ENCODE data around the gene GRK5.

GRK5 gene

GRCh38 chr10:119243488-119243887 lies 36.1 kb downstream of the GRK5 start:
- Histone ChIP-seq H3K4me1 (ENCODE audit: low read length) (no peaks in the 10 kb centered on the region), H2AFZ (ENCODE audit: low read depth, low read length) (no peak overlapping the region), H3K79me2 (ENCODE audit: low read length) (no peaks in the 10 kb centered on the region), H3K9me3 (ENCODE audit: insufficient read depth, low read length) (no peaks in the 10 kb centered on the region), H3K4me2 (ENCODE audit: low read length) (no peak overlapping the region), H3K36me3 (replicated peaks; ENCODE audit: low read depth, low read length) (no peaks in the 10 kb centered on the region), H3K9ac (ENCODE audit: low read length) (no peak overlapping the region), H4K20me1 (ENCODE audit: insufficient read depth, low read length) (no peaks in the 10 kb centered on the region), H3K27ac (ENCODE audit: low read length) (no peak overlapping the region), H3K27me3 (ENCODE audit: low read depth, low read length) (no peaks in the 10 kb centered on the region), H3K4me3 (ENCODE audit: low read length) (no peak overlapping the region)
- TF ChIP-seq, protein P1, sequence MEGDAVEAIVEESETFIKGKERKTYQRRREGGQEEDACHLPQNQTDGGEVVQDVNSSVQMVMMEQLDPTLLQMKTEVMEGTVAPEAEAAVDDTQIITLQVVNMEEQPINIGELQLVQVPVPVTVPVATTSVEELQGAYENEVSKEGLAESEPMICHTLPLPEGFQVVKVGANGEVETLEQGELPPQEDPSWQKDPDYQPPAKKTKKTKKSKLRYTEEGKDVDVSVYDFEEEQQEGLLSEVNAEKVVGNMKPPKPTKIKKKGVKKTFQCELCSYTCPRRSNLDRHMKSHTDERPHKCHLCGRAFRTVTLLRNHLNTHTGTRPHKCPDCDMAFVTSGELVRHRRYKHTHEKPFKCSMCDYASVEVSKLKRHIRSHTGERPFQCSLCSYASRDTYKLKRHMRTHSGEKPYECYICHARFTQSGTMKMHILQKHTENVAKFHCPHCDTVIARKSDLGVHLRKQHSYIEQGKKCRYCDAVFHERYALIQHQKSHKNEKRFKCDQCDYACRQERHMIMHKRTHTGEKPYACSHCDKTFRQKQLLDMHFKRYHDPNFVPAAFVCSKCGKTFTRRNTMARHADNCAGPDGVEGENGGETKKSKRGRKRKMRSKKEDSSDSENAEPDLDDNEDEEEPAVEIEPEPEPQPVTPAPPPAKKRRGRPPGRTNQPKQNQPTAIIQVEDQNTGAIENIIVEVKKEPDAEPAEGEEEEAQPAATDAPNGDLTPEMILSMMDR (IDR thresholded peaks at IDR 0.05; ENCODE audit: low read depth, low read length), result no peak
- no peak for TF ChIP-seq EZH2phosphoT487 (IDR thresholded peaks at IDR 0.05; ENCODE audit: low read depth)

DNA sequence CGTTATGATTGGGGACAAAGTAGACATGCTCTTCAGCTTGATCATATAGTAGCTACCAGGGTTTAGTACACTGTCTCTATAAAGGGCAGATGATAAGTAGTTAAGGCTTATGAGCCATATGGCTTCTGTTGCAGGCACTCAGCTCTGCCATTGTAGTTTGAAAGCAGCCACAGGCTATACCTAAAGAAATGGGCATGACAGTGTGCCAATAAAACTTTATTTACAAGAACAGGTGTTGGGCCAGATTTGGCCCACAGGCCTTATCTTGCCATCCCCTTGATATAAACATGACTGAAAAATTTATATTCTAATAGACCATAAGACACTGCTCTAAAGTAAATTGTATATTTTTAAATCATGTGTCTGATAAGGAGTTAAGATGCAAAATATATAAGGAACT lies 36.6 kb downstream of the GRK5 start:
- TF ChIP-seq, protein P1 (IDR thresholded peaks at IDR 0.05; ENCODE audit: low read depth, low read length), result no peak
- TF ChIP-seq EZH2phosphoT487 (IDR thresholded peaks at IDR 0.05; ENCODE audit: low read depth), result no peak
- H3K9ac ChIP-seq (ENCODE audit: low read length), result no peak overlapping the region

GRCh38 chr10:119245272-119245671 lies 37.9 kb downstream of the GRK5 start:
- Histone ChIP-seq H3K27me3 (ENCODE audit: low read depth, low read length) (no peaks in the 10 kb centered on the region), H3K79me2 (ENCODE audit: low read length) (no peaks in the 10 kb centered on the region), H3K9me3 (ENCODE audit: insufficient read depth, low read length) (no peaks in the 10 kb centered on the region), H3K4me3 (ENCODE audit: low read length) (no peak overlapping the region), H3K4me2 (ENCODE audit: low read length) (no peak overlapping the region), H2AFZ (ENCODE audit: low read depth, low read length) (no peak overlapping the region), H3K27ac (ENCODE audit: low read length) (no peak overlapping the region), H3K4me1 (ENCODE audit: low read length) (no peaks in the 10 kb centered on the region), H4K20me1 (ENCODE audit: insufficient read depth, low read length) (no peaks in the 10 kb centered on the region), H3K36me3 (replicated peaks; ENCODE audit: low read depth, low read length) (no peaks in the 10 kb centered on the region), H3K9ac (ENCODE audit: low read length) (no peak overlapping the region)
- TF ChIP-seq EZH2phosphoT487 (IDR thresholded peaks at IDR 0.05; ENCODE audit: low read depth), result no peak
- TF ChIP-seq, protein P1 (IDR thresholded peaks at IDR 0.05; ENCODE audit: low read depth, low read length), result no peak

More for the DNA sequence above, 36.6 kb downstream of the GRK5 start:
- Histone ChIP-seq H3K9me3 (ENCODE audit: insufficient read depth, low read length) (no peaks in the 10 kb centered on the region), H3K27ac (ENCODE audit: low read length) (no peak overlapping the region), H3K79me2 (ENCODE audit: low read length) (no peaks in the 10 kb centered on the region), H3K4me1 (ENCODE audit: low read length) (no peaks in the 10 kb centered on the region), H3K27me3 (ENCODE audit: low read depth, low read length) (no peaks in the 10 kb centered on the region), H3K4me3 (ENCODE audit: low read length) (no peak overlapping the region), H2AFZ (ENCODE audit: low read depth, low read length) (no peak overlapping the region), H3K36me3 (replicated peaks; ENCODE audit: low read depth, low read length) (no peaks in the 10 kb centered on the region), H4K20me1 (ENCODE audit: insufficient read depth, low read length) (no peaks in the 10 kb centered on the region), H3K4me2 (ENCODE audit: low read length) (no peak overlapping the region)

DNA sequence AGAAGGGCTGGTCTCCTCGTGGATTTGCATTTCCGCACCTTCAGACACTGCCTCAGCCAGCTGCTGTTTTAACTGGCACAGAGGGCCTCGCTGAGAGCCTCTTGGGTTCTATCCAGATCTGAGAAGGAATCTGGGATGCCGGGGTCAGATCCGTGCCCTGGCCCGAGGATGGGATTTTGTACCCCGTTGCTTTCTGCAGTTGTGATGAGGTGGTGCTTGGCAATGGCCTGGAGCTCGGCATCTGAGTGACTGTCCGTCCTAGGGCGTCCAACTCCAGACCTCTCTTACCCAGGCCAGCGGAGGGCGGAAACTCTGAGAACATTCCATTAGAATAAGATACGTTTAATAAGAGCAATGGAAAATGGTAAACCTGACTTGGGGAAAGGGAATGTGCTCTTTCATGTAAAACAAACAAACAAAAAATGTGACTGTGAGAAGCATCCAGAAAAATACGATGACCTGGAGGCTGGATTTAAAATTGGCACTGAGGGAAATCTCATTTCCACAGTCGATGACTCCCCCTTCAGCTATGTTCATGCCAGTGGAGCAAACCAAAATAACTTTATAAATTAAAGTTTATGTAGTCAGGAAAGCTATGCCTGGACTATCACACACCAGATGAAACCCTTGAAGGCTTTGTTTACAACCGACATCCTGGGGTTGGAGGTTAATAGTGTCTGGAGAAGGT lies 39.6 kb downstream of the GRK5 start:
- Histone ChIP-seq H4K20me1 (ENCODE audit: insufficient read depth, low read length) (no peaks in the 10 kb centered on the region), H3K79me2 (ENCODE audit: low read length) (no peaks in the 10 kb centered on the region), H3K9ac (ENCODE audit: low read length) (no peak overlapping the region), H3K27ac (ENCODE audit: low read length) (no peak overlapping the region), H3K4me2 (ENCODE audit: low read length) (no peak overlapping the region), H3K4me3 (ENCODE audit: low read length) (no peak overlapping the region), H3K36me3 (replicated peaks; ENCODE audit: low read depth, low read length) (no peaks in the 10 kb centered on the region), H3K4me1 (ENCODE audit: low read length) (no peaks in the 10 kb centered on the region), H3K27me3 (ENCODE audit: low read depth, low read length) (no peaks in the 10 kb centered on the region), H2AFZ (ENCODE audit: low read depth, low read length) (no peak overlapping the region), H3K9me3 (ENCODE audit: insufficient read depth, low read length) (no peaks in the 10 kb centered on the region)
- TF ChIP-seq, protein P1 (IDR thresholded peaks at IDR 0.05; ENCODE audit: low read depth, low read length), result no peak
- TF ChIP-seq EZH2phosphoT487 (IDR thresholded peaks at IDR 0.05; ENCODE audit: low read depth), result no peak

Measured in OCI-LY3 (cell line).